Hematopoietic multipotent progenitor cell (in vitro differentiated cells): ENCODE results near the gene RHBG. TPM values are rescaled to one million over a fixed set of nuclear protein-coding genes. Genes with fewer than 3 reads are reported as not detected.
"Not testable (repeated sequence)": the region's sequence is repeated elsewhere in the genome, so short reads cannot be mapped to it uniquely, and the experiment has no call there.

Source experiments
- DNase-seq, 3 donors: peaks; one replicate each; pipeline ENCODE4 v3.0.0-alpha.2; 2011 to 2015; ENCODE audit warnings: low read depth in 2 of 3, low spot score in 2 of 3
- total RNA-seq: library from RNA; depleted of rRNA; stranded (reverse); fragments of >200 nt; gene quantifications from one replicate; pipeline ENCODE4 v1.2.3, GENCODE V29; 2012

The RHBG gene
- total RNA-seq, 1 donor: not detected

DNA sequence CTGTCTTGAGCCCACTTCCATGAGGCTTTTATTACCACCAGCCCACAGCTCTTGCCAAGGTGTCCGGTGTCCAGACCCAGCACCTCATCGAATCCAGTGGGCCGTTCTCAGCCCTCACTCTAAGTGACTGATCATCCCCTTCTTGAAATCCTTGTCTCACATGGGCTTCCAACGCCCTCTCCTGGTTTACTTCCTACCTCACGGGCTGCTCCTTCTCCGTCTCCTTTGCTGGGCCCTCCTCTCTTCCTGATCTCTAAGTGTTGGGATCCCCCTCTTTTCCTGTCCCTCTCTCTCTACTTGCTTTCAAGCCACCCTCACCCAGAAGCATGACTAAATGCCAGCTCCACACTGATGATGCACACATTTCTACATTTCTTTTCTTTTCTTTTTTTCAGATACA is 9.0 kb upstream of the RHBG start:
- DNase-seq: no peak

DNA sequence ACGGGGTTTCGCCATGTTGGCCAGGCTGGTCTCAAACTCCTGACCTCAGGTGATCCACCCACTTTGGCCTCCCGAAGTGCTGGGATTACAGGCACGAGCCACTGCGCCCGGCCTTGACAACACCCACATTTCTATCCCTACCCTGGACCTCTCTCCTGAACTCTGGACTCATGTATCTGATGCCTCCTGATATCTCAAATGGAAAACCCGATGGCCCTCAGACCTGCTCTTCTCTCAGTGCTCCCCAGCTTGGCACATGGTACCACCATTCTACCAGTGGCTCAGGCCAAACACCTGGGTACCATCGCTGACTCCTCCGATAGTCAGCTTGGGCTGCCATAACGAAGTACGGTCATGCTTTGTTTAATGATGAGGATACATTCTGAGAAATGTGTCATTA is 8.5 kb upstream of the RHBG start:
- no peak for DNase-seq

DNA sequence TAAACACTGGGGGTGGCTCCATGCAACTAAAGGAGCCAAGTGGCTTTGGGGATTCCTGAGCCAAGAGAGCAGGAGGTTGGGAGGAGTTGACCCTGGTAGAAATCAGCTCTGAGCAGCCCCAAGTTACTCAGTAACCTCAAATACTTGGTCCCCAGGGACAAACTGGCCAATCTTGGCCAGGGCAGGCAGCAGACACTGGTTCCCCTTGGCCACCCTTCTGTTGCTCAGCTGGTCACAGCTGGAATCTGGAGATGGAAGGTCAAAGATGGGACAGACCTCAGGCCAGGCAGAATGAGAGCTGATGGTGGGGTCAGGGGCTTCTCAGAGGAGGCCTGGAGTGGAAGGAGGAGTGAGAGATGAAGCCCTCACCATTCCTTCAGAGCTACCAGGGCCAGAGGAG is 3.3 kb upstream of the RHBG start:
- DNase-seq: no peak

DNA sequence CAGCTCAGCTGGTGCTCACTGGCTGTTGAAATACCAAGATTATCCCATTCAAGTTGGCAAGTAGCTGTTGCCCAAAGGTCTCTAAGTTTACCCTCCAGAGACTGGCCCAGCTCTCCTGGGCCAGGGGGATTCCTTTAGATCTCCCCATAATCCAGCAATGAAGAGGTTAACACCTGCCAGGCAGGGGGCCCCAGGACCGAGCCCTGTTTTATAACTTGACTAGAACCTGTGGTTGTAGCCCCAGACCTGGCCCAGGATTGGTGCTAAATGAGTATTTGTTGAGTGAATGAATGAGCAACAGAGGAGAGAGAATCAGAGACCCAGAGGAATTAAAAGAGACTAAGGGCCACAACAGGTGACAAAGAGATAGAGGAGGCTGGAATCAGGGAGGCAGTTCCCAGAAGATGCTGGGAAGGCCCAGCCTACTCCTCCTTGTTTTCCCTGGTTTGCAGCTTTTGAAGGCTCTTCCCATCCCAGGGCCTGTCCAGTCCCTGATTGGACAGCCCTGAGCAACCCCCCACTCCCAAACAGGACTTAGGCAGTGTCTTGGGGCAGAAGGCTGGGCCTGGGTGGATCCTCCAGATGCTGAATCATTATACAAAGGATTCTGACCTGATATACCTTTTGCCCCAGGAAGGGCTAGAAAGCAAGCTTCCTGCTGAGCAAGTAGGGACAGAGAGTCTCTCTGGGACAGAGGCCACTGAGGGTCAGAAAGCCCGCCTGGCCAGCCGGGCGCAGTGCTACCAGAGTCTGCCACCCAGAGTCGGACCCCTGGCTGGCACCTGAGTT is 2.4 kb upstream of the RHBG start:
- DNase-seq: no peak

DNA sequence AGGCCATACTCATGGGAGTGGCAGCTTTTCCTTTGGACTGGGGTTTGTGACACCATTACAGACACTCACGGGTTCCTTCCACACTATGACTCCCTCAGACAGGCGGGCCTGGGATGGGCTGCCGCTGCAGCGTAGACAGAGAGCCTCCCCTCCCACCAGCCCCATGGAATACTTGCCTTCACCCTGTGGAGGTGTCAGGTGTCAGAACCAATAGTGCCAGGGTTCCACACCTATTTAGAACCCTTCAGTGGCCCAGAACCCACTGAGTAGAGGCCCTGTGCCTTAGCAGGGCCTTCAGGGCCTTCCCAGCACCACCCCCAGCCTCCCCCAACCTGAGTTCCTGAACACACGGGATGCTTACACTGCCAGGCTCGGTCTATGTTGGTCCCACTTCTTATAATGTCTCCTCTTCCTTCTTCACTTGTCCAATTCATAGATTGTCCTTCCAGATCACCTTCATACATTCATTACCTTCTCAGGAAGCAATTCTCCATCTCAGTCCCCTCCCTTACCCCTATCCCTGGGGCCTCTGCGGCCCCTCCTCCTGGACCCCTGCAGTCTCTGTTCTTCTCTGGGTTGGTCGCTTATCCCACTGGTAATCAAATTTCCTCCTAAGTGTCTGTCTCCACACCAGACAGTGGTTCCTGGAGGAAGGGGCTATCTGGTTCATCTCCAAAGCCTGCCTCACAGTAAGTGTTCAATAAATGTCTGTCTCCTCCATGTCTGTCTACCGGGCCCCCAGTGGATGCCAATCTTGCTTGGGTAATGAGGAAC is 1.4 kb upstream of the RHBG start:
- no peak for DNase-seq

DNA sequence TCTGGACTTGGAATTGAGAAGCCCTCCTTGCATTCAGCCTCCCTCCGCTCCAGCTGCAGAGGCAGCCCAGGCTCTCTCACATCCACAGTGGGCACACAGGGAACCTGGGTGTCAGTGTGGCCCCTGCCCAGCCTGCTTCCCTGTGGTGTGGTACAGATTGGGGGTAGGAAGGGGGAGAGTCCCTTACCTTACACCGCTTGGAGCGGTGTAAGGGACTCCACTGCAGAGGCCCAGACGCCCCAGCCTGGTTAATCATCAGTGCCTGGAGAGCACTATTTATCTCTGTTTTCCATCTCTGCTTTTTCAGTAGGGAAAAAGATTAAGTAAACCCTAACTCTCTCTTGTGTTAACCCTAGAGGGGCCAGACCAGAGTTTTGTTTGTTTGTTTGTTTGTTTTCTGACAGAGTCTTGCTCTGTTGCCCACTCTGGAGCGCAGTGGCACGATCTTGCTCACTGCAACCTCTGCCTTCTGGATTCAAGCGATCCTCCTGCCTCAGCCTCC is 803 bp upstream of the RHBG start:
- no peak for DNase-seq

GRCh38 chr1:156369685-156370286 is 775 bp downstream of the RHBG start:
- DNase-seq: not testable (repeated sequence)

DNA sequence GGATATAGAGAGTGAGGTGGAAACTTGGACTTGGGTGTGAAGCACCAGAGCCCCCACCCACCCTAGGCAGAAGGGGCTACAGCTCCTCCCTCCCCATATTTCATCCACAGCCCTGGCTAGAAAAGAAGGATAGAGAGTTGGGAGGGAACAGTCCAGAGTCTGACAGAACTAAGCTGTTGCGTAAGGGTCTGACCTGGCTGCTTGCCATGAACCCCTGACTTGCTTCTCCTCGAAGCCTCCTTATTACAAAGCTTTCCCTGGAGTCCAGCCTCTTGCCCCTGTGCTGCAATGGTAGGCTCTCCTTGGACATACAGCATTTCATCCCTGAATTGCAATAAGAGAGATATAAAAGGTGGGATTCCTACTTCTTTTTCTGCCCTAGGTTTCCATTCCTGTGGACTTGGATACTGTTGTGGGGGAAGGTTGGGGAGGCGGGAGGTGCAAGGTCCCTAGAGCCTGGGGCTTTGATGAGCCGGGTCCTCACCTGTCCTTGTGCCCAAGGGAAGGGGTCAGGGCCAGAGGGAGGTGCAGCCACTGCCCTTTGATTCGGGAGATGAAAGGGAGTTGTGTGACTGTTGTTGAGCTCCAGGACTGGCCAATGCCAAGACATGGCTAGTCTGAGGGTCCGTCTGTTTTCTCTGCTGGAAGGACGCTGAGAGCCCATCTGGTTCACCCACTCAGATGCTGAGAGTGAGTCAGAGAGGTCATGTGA is 2.7 kb downstream of the RHBG start:
- peak in 1 of 3 donors; percentile 48 for DNase-seq

- DNase-seq: no peak
Measured at GRCh38 chr1:156372265-156372586, 3.2 kb downstream of the RHBG start.

DNA sequence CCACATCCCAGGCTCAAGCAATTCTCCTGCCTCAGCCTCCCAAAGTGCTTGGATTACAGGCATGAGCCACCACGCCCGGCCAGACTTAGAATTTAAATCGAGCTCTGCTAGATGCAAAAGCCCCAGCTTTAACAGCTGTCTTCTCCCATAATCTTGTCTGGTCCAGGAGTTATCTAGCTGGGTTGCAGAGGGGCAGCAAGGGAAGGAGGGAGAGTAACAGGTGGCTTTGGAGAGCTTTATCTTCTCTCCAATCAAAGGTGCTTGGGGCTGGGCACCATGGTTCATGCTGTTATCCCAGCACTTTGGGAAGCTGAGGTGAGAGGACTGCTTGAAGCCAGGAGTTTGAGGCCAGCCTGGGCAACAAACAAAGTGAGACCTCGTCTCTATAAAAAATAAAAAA is 3.9 kb downstream of the RHBG start:
- no peak for DNase-seq

GRCh38 chr1:156373546-156373945 is 4.5 kb downstream of the RHBG start:
- no peak for DNase-seq

- no peak for DNase-seq
Measured at GRCh38 chr1:156376146-156376545, 7.1 kb downstream of the RHBG start.

DNA sequence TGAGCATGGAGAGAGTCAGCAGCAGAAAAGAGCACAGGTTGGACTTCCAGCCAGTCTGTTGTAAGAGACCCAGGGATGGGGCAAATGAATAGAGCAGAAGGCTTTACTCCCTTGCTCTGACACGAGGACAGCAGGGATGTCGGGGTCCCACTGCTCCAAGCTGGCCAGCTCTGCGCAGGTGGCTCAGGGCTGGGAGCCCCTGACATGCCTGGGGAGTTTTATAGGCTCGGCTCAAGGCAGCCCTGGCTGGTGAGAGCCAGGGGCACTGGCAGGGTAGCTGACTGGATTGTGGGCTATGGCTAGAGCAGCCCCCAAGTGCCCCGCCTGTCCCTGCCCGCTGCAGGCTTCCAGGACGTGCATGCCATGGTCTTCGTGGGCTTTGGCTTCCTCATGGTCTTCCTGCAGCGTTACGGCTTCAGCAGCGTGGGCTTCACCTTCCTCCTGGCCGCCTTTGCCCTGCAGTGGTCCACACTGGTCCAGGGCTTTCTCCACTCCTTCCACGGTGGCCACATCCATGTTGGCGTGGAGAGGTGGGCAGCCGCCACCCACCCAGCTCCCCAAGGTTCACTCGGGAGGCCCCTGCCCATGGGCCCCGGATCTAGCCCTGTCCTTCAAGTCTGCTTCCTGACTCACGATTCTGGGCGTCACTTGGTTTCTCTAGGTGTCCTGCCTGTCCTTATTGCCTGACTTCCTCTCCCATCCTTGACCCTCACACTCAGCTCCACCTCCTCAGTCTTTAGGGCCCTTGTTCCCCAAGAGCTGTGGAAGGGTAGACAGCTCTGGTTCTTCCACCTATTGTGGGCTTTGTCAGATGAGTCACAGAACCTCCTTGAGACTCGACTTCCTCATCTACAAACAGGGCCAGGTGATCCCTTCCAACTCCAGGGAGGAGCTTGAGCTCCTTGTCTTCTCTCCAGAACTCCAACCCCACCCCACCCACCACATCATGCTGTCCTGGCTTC is 8.2 kb downstream of the RHBG start:
- no peak for DNase-seq

DNA sequence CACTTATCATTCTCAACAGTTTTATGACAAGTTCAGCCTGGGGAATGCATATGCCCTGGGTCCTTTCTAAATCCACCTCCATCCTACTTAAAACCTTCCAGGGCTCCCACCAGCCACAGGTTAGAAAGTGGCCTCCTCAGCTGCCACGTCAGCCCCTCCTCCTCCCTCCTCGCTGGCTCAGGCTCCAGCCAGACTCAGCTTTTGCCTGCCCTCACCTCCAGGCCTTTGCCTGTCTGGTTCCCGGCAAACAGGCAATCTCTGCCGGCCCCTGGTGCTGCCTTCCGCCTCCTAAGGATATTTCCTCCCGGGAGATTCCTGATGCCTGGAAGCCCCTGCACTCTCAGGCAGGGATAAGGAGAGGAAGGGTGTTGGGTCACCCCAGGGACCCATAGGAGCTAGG is 9.5 kb downstream of the RHBG start:
- DNase-seq: no peak

- no peak for DNase-seq
Measured at GRCh38 chr1:156379420-156380165, 10.6 kb downstream of the RHBG start.

DNA sequence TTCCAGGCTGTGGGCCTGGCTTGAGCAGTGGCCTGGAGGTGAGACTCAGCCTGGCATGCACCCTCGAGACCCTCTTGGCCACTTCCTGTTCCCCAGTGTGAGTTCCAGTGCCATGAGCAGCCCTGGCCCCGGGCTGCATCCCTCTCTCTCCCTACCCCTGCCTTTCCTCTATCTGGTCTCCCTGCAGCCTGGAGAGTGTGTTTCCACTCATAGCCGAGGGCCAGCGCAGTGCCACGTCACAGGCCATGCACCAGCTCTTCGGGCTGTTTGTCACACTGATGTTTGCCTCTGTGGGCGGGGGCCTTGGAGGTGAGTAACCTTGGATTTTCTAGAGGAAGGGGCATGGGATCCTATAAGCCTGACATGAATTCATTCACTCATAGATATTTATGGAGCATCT is 13.6 kb downstream of the RHBG start:
- DNase-seq: no peak

GRCh38 chr1:156383023-156383422 is 14.0 kb downstream of the RHBG start:
- DNase-seq: peak in 2 of 3 donors; percentile 68 to 80

GRCh38 chr1:156384007-156384406 is 15.0 kb downstream of the RHBG start:
- DNase-seq: peak in 1 of 3 donors; percentile 23

- DNase-seq: no peak
Measured at GRCh38 chr1:156384658-156385057, 15.6 kb downstream of the RHBG start.
